K562 (cell line): ENCODE data around the gene EPHB2. TPM values are rescaled to one million over a fixed set of nuclear protein-coding genes. Genes with fewer than 3 reads are reported as not detected.

Source experiments
- ATAC-seq: fragments of 200-7000 bp; cut with Tn5 transposase; 3 replicates; pipeline ENCODE4 v1.9.1; 2020; ENCODE audit warnings: moderate library complexity
- BruUV-seq: library from RNA; stranded (reverse); fragments of 400-500 nt; replicated peaks from 2 replicates; lab custom pipeline; 2021; lab: Mats Ljungman, UMichigan
- CTCF ChIA-PET: fragments of 300-600 bp; formaldehyde crosslinking; extraction: SDS; loops from one replicate; lab custom pipeline; 2021; ENCODE audit warnings: low intra/inter-chr PET ratio; lab: Yijun Ruan, JAX
- POLR2A ChIA-PET: fragments of 300-600, 350-650 bp; sonication (Branson Sonifier 250); formaldehyde crosslinking; extraction: SDS; loops from one replicate; lab custom pipeline; 2021; ENCODE audit warnings: antibody characterized with exemption, inconsistent platforms; lab: Yijun Ruan, JAX
- DNase-seq, 4 experiments: peaks; one replicate each; pipeline versions ENCODE4 v3.0.0 to v3.0.0-alpha.2; 2011 to 2018; ENCODE audit warnings: low spot score in 3 of 4, mixed read lengths in 3 of 4; ENCODE audit errors: extremely low read depth in 1 of 4
- FAIRE-seq: peaks from 2 replicates; lab custom pipeline; 2011; peaks lifted over from hg19 to GRCh38; lab: Jason Lieb, UNC
- H2AFZ ChIP-seq: 2 replicates; pipeline ENCODE4 v1.6.0; 2011; ENCODE audit warnings: low read depth, low read length, control low read depth, inconsistent platforms
- H3K27ac ChIP-seq: fragments of 200-600 bp; 3 replicates; pipeline ENCODE4 v1.8.0; 2011; ENCODE audit warnings: low read depth, mild to moderate bottlenecking, control low read depth, inconsistent platforms, low read length, moderate library complexity, mixed read lengths; ENCODE audit errors: extremely low read depth
- H3K27me3 ChIP-seq, 2 experiments: fragments of 300-600 bp in 1 of 2; 2 replicates in 1 of 2; 3 replicates in 1 of 2; pipeline versions ENCODE4 v1.6.0 to v1.8.0; 2011; ENCODE audit warnings: inconsistent platforms in 2 of 2, low read length in 2 of 2, mild to moderate bottlenecking in 1 of 2, mixed read lengths in 1 of 2, moderate library complexity in 1 of 2; ENCODE audit not compliant: control insufficient read depth in 2 of 2, insufficient read depth in 2 of 2
- H3K36me3 ChIP-seq: fragments of 300-600 bp; 3 replicates; pipeline ENCODE4 v1.8.0; 2011; ENCODE audit warnings: mild to moderate bottlenecking, low read length, inconsistent platforms; ENCODE audit not compliant: control insufficient read depth, insufficient read depth
- H3K4me1 ChIP-seq, 2 experiments: fragments of 200-600 bp in 1 of 2; replicated peaks in 1 of 2; 2 replicates in 1 of 2; 3 replicates in 1 of 2; pipeline versions ENCODE4 v1.5.1 to v1.8.0; 2011; ENCODE audit warnings: inconsistent platforms in 2 of 2, low read length in 2 of 2, mild to moderate bottlenecking in 1 of 2, mixed read lengths in 1 of 2, moderate library complexity in 1 of 2; ENCODE audit not compliant: control insufficient read depth in 2 of 2, insufficient read depth in 2 of 2
- H3K4me2 ChIP-seq: 2 replicates; pipeline ENCODE4 v1.6.1; 2011; ENCODE audit warnings: low read length, control low read depth, inconsistent platforms, mixed read lengths; ENCODE audit not compliant: insufficient read depth
- H3K4me3 ChIP-seq: fragments of 200-600 bp; sonication (generic), shearing (Covaris generic); 2 replicates; pipeline ENCODE4 v1.5.1; 2016; ENCODE audit warnings: control low read depth, inconsistent platforms
- H3K79me2 ChIP-seq: fragments of 200-600 bp; 3 replicates; pipeline ENCODE4 v1.8.0; 2011; ENCODE audit warnings: low read length, inconsistent platforms; ENCODE audit not compliant: control insufficient read depth, insufficient read depth
- H3K9ac ChIP-seq, 2 experiments: 2 replicates each; pipeline versions ENCODE4 v1.6.0 to v1.6.1; 2011; ENCODE audit warnings: low read depth in 2 of 2, low read length in 2 of 2, control low read depth in 1 of 2, inconsistent platforms in 1 of 2, mild to moderate bottlenecking in 1 of 2, mixed read lengths in 1 of 2; ENCODE audit not compliant: insufficient read depth in 1 of 2
- H3K9me1 ChIP-seq: one replicate; pipeline ENCODE4 v1.6.0; 2011; ENCODE audit warnings: inconsistent platforms, mild to moderate bottlenecking, low read length, moderate library complexity; ENCODE audit not compliant: control insufficient read depth, insufficient read depth
- H3K9me3 ChIP-seq: replicated peaks from 2 replicates; pipeline ENCODE4 v1.5.1; 2011; ENCODE audit warnings: low read depth, low read length, inconsistent platforms; ENCODE audit not compliant: control insufficient read depth, insufficient read depth
- H4K20me1 ChIP-seq: replicated peaks from 2 replicates; pipeline ENCODE4 v1.6.1; 2011; ENCODE audit warnings: low read length, inconsistent platforms, mixed read lengths; ENCODE audit not compliant: control insufficient read depth, insufficient read depth
- REST ChIP-seq, 2 experiments: fragments of 450-650 bp; formaldehyde crosslinking in 1 of 2; IDR thresholded peaks; 2 replicates each; pipeline versions ENCODE4 v1.4.0 to v1.6.1; 2014 to 2020; ENCODE audit warnings: mild to moderate bottlenecking in 2 of 2, borderline replicate concordance in 1 of 2, low read depth in 1 of 2
- RHOXF2B ChIP-seq: fragments of 250-450 bp; sonication (Bioruptor Pico); conservative IDR thresholded peaks from 2 replicates; pipeline ENCODE4 v1.5.1; 2021
- WGBS: fragments of 100-300 bp; shearing (Covaris generic); methylation state at CpG from one replicate; pipeline ENCODE4 v1.1.6; 2016; ENCODE audit warnings: low coverage, mixed read lengths; ENCODE audit not compliant: insufficient coverage; ENCODE audit errors: missing lambda C conversion rate; 5-methylcytosine and 5-hydroxymethylcytosine counted together
- in situ Hi-C: fragments of 300-500 bp; cut with MboI; formaldehyde crosslinking; loops from 4 replicates; pipeline ENCODE4 v1.15.0; 2018; ENCODE audit warnings: inconsistent platforms, mixed read lengths
- intact Hi-C: fragments of 100-400 bp; cut with micrococcal nuclease; formaldehyde crosslinking; loops from 2 replicates; pipeline ENCODE4 v1.14.2; 2022
- polyA plus RNA-seq, 8 experiments: library from polyadenylated mRNA; depleted of rRNA in 4 of 8; stranded (reverse) in 5 of 8; unstranded in 3 of 8; fragments of >200 nt; fragmentation: Nextera tagmentation in 2 of 8; fragmentation: Illumina TruSeq in 1 of 8; extraction: Ambion mirVana in 2 of 8; extraction: Trizol in 1 of 8; gene quantifications; 2 replicates each; pipeline versions ENCODE4 v1.2.1 to v1.2.3, GENCODE V29; 2011 to 2014; ENCODE audit warnings: inconsistent platforms in 1 of 8, missing spikeins in 1 of 8
- total RNA-seq, 7 experiments: library from RNA; depleted of rRNA in 6 of 7; stranded (reverse); fragments of >200 nt in 6 of 7; fragmentation: Illumina TruSeq in 2 of 7; extraction: Trizol in 2 of 7; gene quantifications; 2 replicates each; pipeline versions ENCODE4 v1.2.1 to v1.2.3, GENCODE V29; 2011 to 2021; ENCODE audit warnings: low replicate concordance in 1 of 7
- TF ChIP-seq, protein P1 (sequence below): fragments of 250-450 bp; sonication (Bioruptor Pico); IDR thresholded peaks from 2 replicates; pipeline ENCODE4 v1.5.0; 2020; ENCODE audit warnings: mild to moderate bottlenecking, borderline replicate concordance
- TF ChIP-seq, protein P2 (sequence below): IDR thresholded peaks from 2 replicates; pipeline ENCODE4 v1.6.1; 2014; ENCODE audit warnings: antibody characterized with exemption

The EPHB2 gene
- total and polyA plus RNA-seq, 9 of the 15 experiments (the other 6 are each of a cell fraction or from before 2014, with no cell fraction given), result not detected

- ChIA-PET POLR2A (interaction anchor here (0.6 to 0.7 kb wide), 2 partner anchors 15 to 88 kb away, joined by 3 read pairs; no protein-coding TSS in a partner anchor), CTCF (no interaction called here)
- peaks cover 12% of the 10 kb centered on the region for H4K20me1 ChIP-seq
- H2AFZ ChIP-seq, result no peak overlapping the region
- DNase-seq (no peak), FAIRE-seq (no peak), ATAC-seq (no peak)
- no TSS peak for BruUV-seq
- H3K9me1 ChIP-seq, result no peaks in the 10 kb centered on the region
- H3K4me3 ChIP-seq, result no peak overlapping the region
- in situ Hi-C loops (no loop called here), intact Hi-C loops (no loop called here)
- H3K27me3 ChIP-seq, result peaks cover 16 to 33% of the 10 kb centered on the region in 2 experiments; a peak in 3 of 5 replicates
- no peak overlapping the region for H3K4me2 ChIP-seq
- H3K36me3 ChIP-seq, result no peaks in the 10 kb centered on the region
- 8% methylated on average over 6 of the region's 6 CpGs for WGBS
- no peaks in the 10 kb centered on the region for H3K79me2 ChIP-seq
- H3K27ac ChIP-seq, result no peak overlapping the region
- H3K4me1 ChIP-seq, result no peaks in the 10 kb centered on the region
- no peak overlapping the region for H3K9ac ChIP-seq
- no peaks in the 10 kb centered on the region for H3K9me3 ChIP-seq
- TF ChIP-seq REST (IDR thresholded peaks at IDR 0.05; ENCODE audit: borderline replicate concordance), result no peak
- no peak for TF ChIP-seq REST (CRISPR knock-in tag; IDR thresholded peaks at IDR 0.05; ENCODE audit: low read depth)
- TF ChIP-seq, protein P1, sequence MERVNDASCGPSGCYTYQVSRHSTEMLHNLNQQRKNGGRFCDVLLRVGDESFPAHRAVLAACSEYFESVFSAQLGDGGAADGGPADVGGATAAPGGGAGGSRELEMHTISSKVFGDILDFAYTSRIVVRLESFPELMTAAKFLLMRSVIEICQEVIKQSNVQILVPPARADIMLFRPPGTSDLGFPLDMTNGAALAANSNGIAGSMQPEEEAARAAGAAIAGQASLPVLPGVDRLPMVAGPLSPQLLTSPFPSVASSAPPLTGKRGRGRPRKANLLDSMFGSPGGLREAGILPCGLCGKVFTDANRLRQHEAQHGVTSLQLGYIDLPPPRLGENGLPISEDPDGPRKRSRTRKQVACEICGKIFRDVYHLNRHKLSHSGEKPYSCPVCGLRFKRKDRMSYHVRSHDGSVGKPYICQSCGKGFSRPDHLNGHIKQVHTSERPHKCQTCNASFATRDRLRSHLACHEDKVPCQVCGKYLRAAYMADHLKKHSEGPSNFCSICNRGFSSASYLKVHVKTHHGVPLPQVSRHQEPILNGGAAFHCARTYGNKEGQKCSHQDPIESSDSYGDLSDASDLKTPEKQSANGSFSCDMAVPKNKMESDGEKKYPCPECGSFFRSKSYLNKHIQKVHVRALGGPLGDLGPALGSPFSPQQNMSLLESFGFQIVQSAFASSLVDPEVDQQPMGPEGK (CRISPR knock-in tag), result no peak
- no peak for TF ChIP-seq RHOXF2B
- TF ChIP-seq, protein P2, sequence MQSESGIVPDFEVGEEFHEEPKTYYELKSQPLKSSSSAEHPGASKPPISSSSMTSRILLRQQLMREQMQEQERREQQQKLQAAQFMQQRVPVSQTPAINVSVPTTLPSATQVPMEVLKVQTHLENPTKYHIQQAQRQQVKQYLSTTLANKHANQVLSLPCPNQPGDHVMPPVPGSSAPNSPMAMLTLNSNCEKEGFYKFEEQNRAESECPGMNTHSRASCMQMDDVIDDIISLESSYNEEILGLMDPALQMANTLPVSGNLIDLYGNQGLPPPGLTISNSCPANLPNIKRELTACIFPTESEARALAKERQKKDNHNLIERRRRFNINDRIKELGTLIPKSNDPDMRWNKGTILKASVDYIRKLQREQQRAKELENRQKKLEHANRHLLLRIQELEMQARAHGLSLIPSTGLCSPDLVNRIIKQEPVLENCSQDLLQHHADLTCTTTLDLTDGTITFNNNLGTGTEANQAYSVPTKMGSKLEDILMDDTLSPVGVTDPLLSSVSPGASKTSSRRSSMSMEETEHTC, result no peak
These were observed 81.2 kb downstream of the EPHB2 start for GRCh38 chr1:22791831-22792347.
